HL-60/S4 (cell line): ENCODE results near the gene ITGA3.
"Not testable (repeated sequence)": the region's sequence is repeated elsewhere in the genome, so short reads cannot be mapped to it uniquely, and the experiment has no call there.

Experiments
- in situ Hi-C: fragments of 300-500 bp; cut with MboI; formaldehyde crosslinking; loops from 2 replicates; pipeline ENCODE4 v1.14.3; 2022; ENCODE audit warnings: low sequenced_read_pairs

Gene ITGA3

GRCh38 chr17:50034498-50035364 lies 21.2 kb upstream of the ITGA3 start:
- in situ Hi-C loops, result no loop called here

- in situ Hi-C loops, result no loop called here
Observed at GRCh38 chr17:50035421-50035879, 20.5 kb upstream of the ITGA3 start.

GRCh38 chr17:50035945-50036344 lies 20.0 kb upstream of the ITGA3 start:
- in situ Hi-C loops, result no loop called here

GRCh38 chr17:50036455-50037261 lies 19.3 kb upstream of the ITGA3 start:
- in situ Hi-C loops, result no loop called here

GRCh38 chr17:50037321-50038107 lies 18.4 kb upstream of the ITGA3 start:
- in situ Hi-C loops, result no loop called here

- in situ Hi-C loops, result no loop called here
Observed at GRCh38 chr17:50039058-50039457, 16.9 kb upstream of the ITGA3 start.

- in situ Hi-C loops, result not testable (repeated sequence)
Observed at GRCh38 chr17:50040496-50040895, 15.4 kb upstream of the ITGA3 start.

- in situ Hi-C loops, result no loop called here
Observed at GRCh38 chr17:50042211-50042610, 13.7 kb upstream of the ITGA3 start.

GRCh38 chr17:50043290-50044148 lies 12.4 kb upstream of the ITGA3 start:
- in situ Hi-C loops, result no loop called here

- in situ Hi-C loops, result no loop called here
Observed at GRCh38 chr17:50044483-50044882, 11.4 kb upstream of the ITGA3 start.

- in situ Hi-C loops, result no loop called here
Observed at GRCh38 chr17:50045154-50045553, 10.8 kb upstream of the ITGA3 start.

GRCh38 chr17:50046179-50046578 lies 9.7 kb upstream of the ITGA3 start:
- in situ Hi-C loops, result no loop called here

- in situ Hi-C loops, result no loop called here
Observed at GRCh38 chr17:50046667-50047066, 9.2 kb upstream of the ITGA3 start.

GRCh38 chr17:50047083-50047482 lies 8.8 kb upstream of the ITGA3 start:
- in situ Hi-C loops, result no loop called here

- in situ Hi-C loops, result no loop called here
Observed at GRCh38 chr17:50047488-50048126, 8.3 kb upstream of the ITGA3 start.

- in situ Hi-C loops, result no loop called here
Observed at GRCh38 chr17:50048146-50048720, 7.7 kb upstream of the ITGA3 start.

- in situ Hi-C loops, result no loop called here
Observed at GRCh38 chr17:50048988-50049387, 6.9 kb upstream of the ITGA3 start.

GRCh38 chr17:50049636-50050035 lies 6.3 kb upstream of the ITGA3 start:
- in situ Hi-C loops, result no loop called here

- in situ Hi-C loops, result no loop called here
Observed at GRCh38 chr17:50050431-50051032, 5.4 kb upstream of the ITGA3 start.
